ENCODE data around the gene MAML2. TPM values are rescaled to one million over a fixed set of nuclear protein-coding genes. Genes with fewer than 3 reads are reported as not detected.

MAML2 gene
- polyA plus RNA-seq, 3 donors, result 0.57 to 7.6 (median 1.2) TPM

- Mint-ChIP-seq H3K27ac (no peak overlapping the region), H3K27me3 (ENCODE audit: low read depth in 3 of 3) (peaks cover 0 to 2% (median 1%) of the 10 kb centered on the region in 3 donors), H3K4me3 (no peak overlapping the region), H3K36me3 (no peaks in the 10 kb centered on the region), H3K4me1 (no peaks in the 10 kb centered on the region), H3K9me3 (peaks cover 0 to 7% (median 1%) of the 10 kb centered on the region in 7 donors)
- no peak for DNase-seq
- Histone ChIP-seq H3K27ac (ENCODE audit: low read depth in 1 of 2, low read length in 2 of 2) (no peak overlapping the region), H3K79me2 (ENCODE audit: insufficient read depth, low read length) (no peaks in the 10 kb centered on the region), H3K4me3 (replicated peaks in 1 of 3; ENCODE audit: low read depth in 2 of 3, low read length in 3 of 3) (no peak overlapping the region), H3K9me3 (replicated peaks in 1 of 2; ENCODE audit: control insufficient read depth in 1 of 2, insufficient read depth in 1 of 2, low read length in 2 of 2) (no peaks in the 10 kb centered on the region), H3K9ac (ENCODE audit: insufficient read depth, low read length, poor library complexity, severe bottlenecking) (no peak overlapping the region), H3K36me3 (replicated peaks in 1 of 2; ENCODE audit: control insufficient read depth in 1 of 2, insufficient read depth in 2 of 2, low read length in 2 of 2) (no peaks in the 10 kb centered on the region), H4K20me1 (ENCODE audit: insufficient read depth, low read length) (no peaks in the 10 kb centered on the region), H3K27me3 (ENCODE audit: control insufficient read depth in 2 of 2, insufficient read depth in 2 of 2, low read length in 2 of 2) (no peaks in the 10 kb centered on the region), H2AFZ (ENCODE audit: insufficient read depth, low read depth, low read length, poor library complexity, severe bottlenecking) (no peak overlapping the region), H3K4me1 (ENCODE audit: control insufficient read depth in 1 of 2, insufficient read depth in 2 of 2, low read length in 2 of 2) (no peaks in the 10 kb centered on the region), H3K4me2 (replicated peaks; ENCODE audit: extremely low read depth, low read length, poor library complexity, severe bottlenecking) (no peak overlapping the region)
- TF ChIP-seq, protein P1, sequence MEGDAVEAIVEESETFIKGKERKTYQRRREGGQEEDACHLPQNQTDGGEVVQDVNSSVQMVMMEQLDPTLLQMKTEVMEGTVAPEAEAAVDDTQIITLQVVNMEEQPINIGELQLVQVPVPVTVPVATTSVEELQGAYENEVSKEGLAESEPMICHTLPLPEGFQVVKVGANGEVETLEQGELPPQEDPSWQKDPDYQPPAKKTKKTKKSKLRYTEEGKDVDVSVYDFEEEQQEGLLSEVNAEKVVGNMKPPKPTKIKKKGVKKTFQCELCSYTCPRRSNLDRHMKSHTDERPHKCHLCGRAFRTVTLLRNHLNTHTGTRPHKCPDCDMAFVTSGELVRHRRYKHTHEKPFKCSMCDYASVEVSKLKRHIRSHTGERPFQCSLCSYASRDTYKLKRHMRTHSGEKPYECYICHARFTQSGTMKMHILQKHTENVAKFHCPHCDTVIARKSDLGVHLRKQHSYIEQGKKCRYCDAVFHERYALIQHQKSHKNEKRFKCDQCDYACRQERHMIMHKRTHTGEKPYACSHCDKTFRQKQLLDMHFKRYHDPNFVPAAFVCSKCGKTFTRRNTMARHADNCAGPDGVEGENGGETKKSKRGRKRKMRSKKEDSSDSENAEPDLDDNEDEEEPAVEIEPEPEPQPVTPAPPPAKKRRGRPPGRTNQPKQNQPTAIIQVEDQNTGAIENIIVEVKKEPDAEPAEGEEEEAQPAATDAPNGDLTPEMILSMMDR (IDR thresholded peaks at IDR 0.05), result no peak
- intact Hi-C loops (cut with micrococcal nuclease), result no loop called here
Measured at GRCh38 chr11:96006037-96006436, 337.0 kb downstream of the MAML2 start.

DNA sequence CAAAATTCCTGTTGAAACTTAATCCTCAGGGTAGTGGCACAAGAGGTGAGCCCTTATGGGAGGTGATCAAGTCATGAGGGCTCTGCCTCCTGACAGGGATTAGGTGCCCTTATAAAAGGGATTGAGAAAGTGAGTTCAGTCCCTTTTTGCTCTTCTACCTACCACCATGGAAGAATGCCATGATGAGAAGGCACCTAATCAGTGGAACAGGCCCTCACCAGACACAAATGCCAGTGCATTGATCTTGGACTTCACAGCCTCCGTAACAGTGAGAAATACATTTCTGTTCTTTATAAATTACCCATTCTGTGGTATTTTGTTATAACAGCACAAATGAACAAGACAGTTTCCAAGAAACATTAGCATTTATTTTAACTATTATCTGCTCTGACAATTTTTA, 338.1 kb downstream of the MAML2 start:
- peaks cover 3% of the 10 kb centered on the region for H4K20me1 ChIP-seq (ENCODE audit: insufficient read depth, low read length)
- H3K36me3 ChIP-seq (replicated peaks in 1 of 2; ENCODE audit: control insufficient read depth in 1 of 2, insufficient read depth in 2 of 2, low read length in 2 of 2), result no peaks in the 10 kb centered on the region
- H3K9me3 Mint-ChIP-seq, result peaks cover 0 to 7% (median 1%) of the 10 kb centered on the region in 7 donors
- DNase-seq, result no peak
- no peak overlapping the region for H3K9ac ChIP-seq (ENCODE audit: insufficient read depth, low read length, poor library complexity, severe bottlenecking)
- intact Hi-C loops (cut with micrococcal nuclease), result no loop called here
- no peaks in the 10 kb centered on the region for H3K36me3 Mint-ChIP-seq
- no peak overlapping the region for H3K4me3 Mint-ChIP-seq
- no peak overlapping the region for H3K27ac ChIP-seq (ENCODE audit: low read depth in 1 of 2, low read length in 2 of 2)
- no peaks in the 10 kb centered on the region for H3K4me1 ChIP-seq (ENCODE audit: control insufficient read depth in 1 of 2, insufficient read depth in 2 of 2, low read length in 2 of 2)
- no peak overlapping the region for H3K27ac Mint-ChIP-seq
- no peaks in the 10 kb centered on the region for H3K4me1 Mint-ChIP-seq
- peaks cover 0 to 2% (median 1%) of the 10 kb centered on the region in 3 donors for H3K27me3 Mint-ChIP-seq (ENCODE audit: low read depth in 3 of 3)
- no peaks in the 10 kb centered on the region for H3K9me3 ChIP-seq (replicated peaks in 1 of 2; ENCODE audit: control insufficient read depth in 1 of 2, insufficient read depth in 1 of 2, low read length in 2 of 2)
- H3K4me3 ChIP-seq (replicated peaks in 1 of 3; ENCODE audit: low read depth in 2 of 3, low read length in 3 of 3), result no peak overlapping the region
- no peak overlapping the region for H2AFZ ChIP-seq (ENCODE audit: insufficient read depth, low read depth, low read length, poor library complexity, severe bottlenecking)
- TF ChIP-seq, protein P1 (IDR thresholded peaks at IDR 0.05), result no peak
- no peak overlapping the region for H3K4me2 ChIP-seq (replicated peaks; ENCODE audit: extremely low read depth, low read length, poor library complexity, severe bottlenecking)
- no CpG with 5 or more reads among the region's 1 CpG for WGBS (ENCODE audit: insufficient coverage)
- H3K79me2 ChIP-seq (ENCODE audit: insufficient read depth, low read length), result no peaks in the 10 kb centered on the region
- H3K27me3 ChIP-seq (ENCODE audit: control insufficient read depth in 2 of 2, insufficient read depth in 2 of 2, low read length in 2 of 2), result no peaks in the 10 kb centered on the region
